Mesodermal cell (in vitro differentiated cells): ENCODE data around the gene UBE2E2. TPM values are rescaled to one million over a fixed set of nuclear protein-coding genes. Genes with fewer than 3 reads are reported as not detected.

Source experiments
- H3K27ac ChIP-seq: 2 replicates; pipeline ENCODE4 v1.7.0; 2013; ENCODE audit warnings: mild to moderate bottlenecking, low read depth, low read length, moderate library complexity; ENCODE audit not compliant: severe bottlenecking
- H3K36me3 ChIP-seq: 2 replicates; pipeline ENCODE4 v1.7.1; 2013; ENCODE audit warnings: mild to moderate bottlenecking, low read length, moderate library complexity; ENCODE audit not compliant: control insufficient read depth, insufficient read depth
- H3K4me1 ChIP-seq: one replicate; pipeline ENCODE4 v1.7.1; 2013; ENCODE audit warnings: mild to moderate bottlenecking, low read length; ENCODE audit not compliant: insufficient read depth, control insufficient read depth, poor library complexity, severe bottlenecking
- H3K4me3 ChIP-seq: 2 replicates; pipeline ENCODE4 v1.7.0; 2013; ENCODE audit warnings: low read length, control low read depth, mild to moderate bottlenecking; ENCODE audit not compliant: insufficient read depth, poor library complexity, severe bottlenecking; ENCODE audit errors: extremely low read depth
- H3K9me3 ChIP-seq: 2 replicates; pipeline ENCODE4 v1.7.1; 2013; ENCODE audit warnings: mild to moderate bottlenecking, low read length, moderate library complexity; ENCODE audit not compliant: control insufficient read depth
- WGBS, 2 experiments: methylation state at CpG; one replicate each; pipeline ENCODE4 v1.1.5; 2013; ENCODE audit warnings: missing lambda C conversion rate in 2 of 2; ENCODE audit not compliant: insufficient coverage in 2 of 2; 5-methylcytosine and 5-hydroxymethylcytosine counted together
- polyA plus RNA-seq, 2 experiments: library from polyadenylated mRNA; stranded (reverse); fragments of 50-300 nt; gene quantifications; one replicate each; pipeline ENCODE4 v1.2.3, GENCODE V29; 2013

UBE2E2 gene
- 50.0 TPM for polyA plus RNA-seq (2013, experiment 1 of 2)
- polyA plus RNA-seq (2013, experiment 2 of 2), result 46.7 TPM

DNA sequence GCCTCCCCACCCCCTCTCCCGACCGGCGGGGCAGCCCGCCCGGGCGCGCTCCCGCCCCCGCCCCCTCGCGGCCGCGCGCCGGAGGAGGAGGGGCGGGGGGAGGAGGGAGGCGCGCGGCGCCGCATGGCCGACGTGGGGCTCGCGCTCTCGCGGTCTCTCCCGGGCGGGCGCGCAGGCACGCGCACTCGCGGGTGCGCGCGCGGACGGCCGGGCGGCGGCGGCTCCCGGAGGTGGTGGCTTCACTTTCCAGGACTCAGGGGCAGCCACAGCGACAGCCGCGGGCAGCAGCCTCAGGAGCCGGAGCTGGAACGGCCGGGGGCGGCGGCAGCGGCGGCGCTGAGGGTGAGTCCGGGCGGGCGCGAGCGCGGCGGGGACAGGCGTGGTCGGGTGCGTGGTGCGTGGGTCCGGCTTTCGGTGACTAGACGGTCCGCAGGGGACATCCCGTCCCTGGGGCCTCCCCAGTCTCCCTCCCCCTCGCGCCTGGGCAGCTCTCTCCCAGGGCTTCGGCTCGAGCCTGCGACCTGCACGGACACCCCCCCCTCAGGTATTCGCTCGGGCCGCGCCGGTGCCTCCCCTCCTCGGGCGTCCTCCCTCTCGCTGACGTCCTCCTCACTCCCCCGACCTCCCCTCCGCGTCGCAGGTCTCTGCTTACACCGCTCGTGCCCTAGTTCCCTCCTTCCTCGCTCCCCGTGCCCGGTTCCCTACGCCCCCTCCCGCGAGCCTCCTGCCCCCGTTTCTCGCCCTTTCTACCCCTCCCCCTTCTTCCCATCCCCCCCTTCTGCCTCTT lies at the start of gene UBE2E2:
Gene UBE2E2, plus strand, starts transcription at position 407 of the 787 bp plus-strand sequence.
- Histone ChIP-seq H3K27ac (peak within 1 kb of the TSS; percentile 53), H3K36me3 (no peaks in the 10 kb centered on the region), H3K9me3 (no peaks in the 10 kb centered on the region), H3K4me1 (no peaks in the 10 kb centered on the region), H3K4me3 (peak within 1 kb of the TSS; percentile 81)
- 0 to 1% methylated on average over 41 to 49 of the region's 101 CpGs for WGBS, 2 experiments

DNA sequence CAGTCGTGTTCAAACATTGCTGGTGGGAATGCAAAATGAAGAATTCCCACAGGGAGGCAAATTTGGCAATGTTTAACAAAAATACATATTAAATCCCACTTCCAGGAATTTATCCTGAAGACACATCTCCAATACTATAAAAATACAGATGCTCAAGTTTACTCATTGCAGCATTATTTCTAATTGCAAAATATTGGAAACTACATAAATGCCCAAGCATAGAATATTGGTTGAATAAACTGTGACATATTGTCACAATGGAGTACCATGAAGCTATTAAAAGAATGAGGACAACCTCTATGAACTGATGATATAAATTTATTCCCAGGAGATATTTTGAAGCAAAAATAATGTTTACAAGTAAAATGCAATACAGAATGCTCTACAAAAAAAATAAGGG lies 49.7 kb upstream of the UBE2E2 start:
- Histone ChIP-seq H3K4me1 (no peaks in the 10 kb centered on the region), H3K9me3 (peaks cover 5% of the 10 kb centered on the region), H3K27ac (no peak overlapping the region), H3K4me3 (no peak overlapping the region), H3K36me3 (no peaks in the 10 kb centered on the region)
- no CpG with 5 or more reads among the region's 1 CpG for WGBS, 2 experiments

DNA sequence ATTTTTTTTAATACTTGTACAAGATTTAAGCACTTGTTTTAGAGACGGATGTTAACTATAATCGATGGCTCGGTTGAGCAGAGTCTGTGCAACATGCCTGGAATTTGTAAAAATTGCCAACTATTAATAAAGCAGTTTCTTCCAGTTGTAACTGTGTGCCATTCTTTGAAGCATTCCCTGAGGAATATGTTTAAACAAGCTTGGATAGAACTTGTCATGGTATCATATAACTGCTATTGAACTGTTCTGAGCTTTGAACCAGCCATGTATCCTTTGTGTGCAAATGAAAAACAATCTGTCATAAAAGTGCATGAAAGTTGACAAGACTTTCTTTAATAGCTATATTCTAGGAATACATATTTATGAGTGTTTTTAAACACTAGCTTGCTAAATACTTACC lies 45.8 kb upstream of the UBE2E2 start:
- peaks cover 5% of the 10 kb centered on the region for H3K9me3 ChIP-seq
- no peak overlapping the region for H3K4me3 ChIP-seq
- H3K4me1 ChIP-seq, result no peaks in the 10 kb centered on the region
- H3K36me3 ChIP-seq, result no peaks in the 10 kb centered on the region
- H3K27ac ChIP-seq, result no peak overlapping the region
- 100% methylated on average over 3 of the region's 3 CpGs; no CpG with 5 or more reads in 1 of the 2 experiments for WGBS, 2 experiments

DNA sequence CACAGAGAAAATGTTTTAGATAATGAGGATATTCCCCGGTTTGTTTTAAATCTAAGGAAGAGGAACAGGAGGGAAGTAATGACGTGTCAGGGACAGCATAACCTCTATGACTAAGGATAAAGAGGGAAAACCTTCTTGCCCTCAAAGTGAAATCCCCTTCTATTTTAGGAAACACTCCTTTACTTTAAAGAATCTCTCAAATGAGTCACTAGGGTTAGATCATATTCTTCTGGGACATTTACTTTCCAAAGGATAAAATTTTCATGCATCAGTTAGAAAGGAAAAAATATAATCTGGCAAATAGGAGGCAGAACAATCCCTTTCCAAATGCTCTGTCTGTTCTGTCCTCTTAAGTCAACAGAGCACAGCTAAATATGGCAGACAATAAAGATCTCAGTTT lies 43.2 kb upstream of the UBE2E2 start:
- H3K27ac ChIP-seq, result no peak overlapping the region
- no peaks in the 10 kb centered on the region for H3K36me3 ChIP-seq
- peaks cover 2% of the 10 kb centered on the region for H3K9me3 ChIP-seq
- WGBS, 2 experiments, result no CpG with 5 or more reads among the region's 2 CpGs
- no peaks in the 10 kb centered on the region for H3K4me1 ChIP-seq
- H3K4me3 ChIP-seq, result no peak overlapping the region

DNA sequence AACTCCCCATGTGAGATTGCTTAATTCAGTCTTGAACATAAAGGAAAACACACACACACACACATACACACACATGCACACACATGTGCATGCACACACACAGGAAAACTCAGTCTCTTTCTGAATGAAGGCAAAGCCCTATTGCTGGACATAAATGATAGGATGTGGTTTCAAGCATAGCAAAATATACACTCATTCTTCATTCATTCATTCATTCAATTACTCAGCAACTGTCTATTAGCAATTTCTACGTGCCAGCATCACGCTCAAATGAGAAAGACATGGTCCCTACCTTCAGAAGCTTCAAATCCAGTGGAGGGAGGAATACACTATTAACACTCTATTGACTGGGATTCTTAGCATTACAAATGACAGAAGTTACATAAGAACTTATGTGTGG lies 41.8 kb upstream of the UBE2E2 start:
- no peaks in the 10 kb centered on the region for H3K4me1 ChIP-seq
- no peaks in the 10 kb centered on the region for H3K9me3 ChIP-seq
- no peaks in the 10 kb centered on the region for H3K36me3 ChIP-seq
- no peak overlapping the region for H3K4me3 ChIP-seq
- no peak overlapping the region for H3K27ac ChIP-seq
- 100% methylated on average over 1 of the region's 2 CpGs; no CpG with 5 or more reads in 1 of the 2 experiments for WGBS, 2 experiments

DNA sequence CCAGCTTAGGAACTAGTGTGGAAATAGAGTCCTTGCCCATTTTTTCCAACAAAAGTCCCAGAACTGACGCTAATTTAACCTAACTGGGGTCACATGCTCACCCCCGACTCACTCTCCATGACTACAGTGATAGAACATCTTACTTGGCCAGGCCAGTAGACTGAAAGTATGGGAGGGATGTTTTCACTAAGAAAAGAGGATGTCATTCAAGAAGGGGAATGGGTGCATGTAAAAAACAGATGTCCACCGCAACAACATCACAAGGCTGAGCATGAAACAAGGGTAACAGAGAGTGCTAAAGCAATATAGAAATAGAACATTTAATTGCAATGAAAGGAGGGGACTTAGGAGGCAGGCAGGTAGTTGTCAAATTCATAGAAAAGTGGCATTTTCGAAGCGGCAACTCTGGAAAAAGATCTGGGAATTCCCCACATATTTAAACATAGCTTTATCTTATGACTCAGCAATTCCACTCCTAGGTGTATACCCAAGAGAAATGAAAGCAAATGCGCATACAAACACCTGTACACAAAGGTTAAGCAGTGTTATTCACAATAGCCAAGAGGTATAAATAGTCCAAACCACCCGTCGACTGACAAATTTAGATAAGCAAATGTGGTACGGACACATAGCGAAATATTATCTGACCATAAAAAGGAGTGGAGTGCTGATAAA lies 41.1 kb upstream of the UBE2E2 start:
- H3K27ac ChIP-seq, result no peak overlapping the region
- no peaks in the 10 kb centered on the region for H3K4me1 ChIP-seq
- no peak overlapping the region for H3K4me3 ChIP-seq
- no peaks in the 10 kb centered on the region for H3K9me3 ChIP-seq
- no peaks in the 10 kb centered on the region for H3K36me3 ChIP-seq
- 89 to 92% methylated on average over 3 to 5 of the region's 10 CpGs for WGBS, 2 experiments

DNA sequence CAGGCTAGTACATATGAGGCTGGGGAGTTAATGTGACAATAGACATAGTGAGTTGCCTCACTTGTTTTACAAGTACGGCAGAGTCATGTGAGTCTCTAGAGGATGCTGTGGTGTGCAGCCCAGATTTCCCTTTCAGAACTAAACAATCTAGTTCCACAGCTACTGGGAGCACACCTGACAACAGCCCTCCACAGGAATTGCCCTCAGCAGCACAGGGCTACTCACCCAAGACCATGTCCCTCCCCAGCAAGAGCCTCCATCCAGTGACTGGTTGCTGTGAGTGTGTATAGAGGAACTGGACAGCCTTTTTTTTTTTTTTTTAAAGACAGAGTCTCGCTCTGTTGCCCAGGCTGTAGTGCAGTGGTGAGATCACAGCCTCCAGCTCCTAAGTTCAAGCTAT lies 40.2 kb upstream of the UBE2E2 start:
- no peaks in the 10 kb centered on the region for H3K36me3 ChIP-seq
- no peak overlapping the region for H3K4me3 ChIP-seq
- H3K27ac ChIP-seq, result no peak overlapping the region
- H3K9me3 ChIP-seq, result no peaks in the 10 kb centered on the region
- WGBS, 2 experiments, result 86% methylated on average over 1 of the region's 2 CpGs; no CpG with 5 or more reads in 1 of the 2 experiments
- no peaks in the 10 kb centered on the region for H3K4me1 ChIP-seq

DNA sequence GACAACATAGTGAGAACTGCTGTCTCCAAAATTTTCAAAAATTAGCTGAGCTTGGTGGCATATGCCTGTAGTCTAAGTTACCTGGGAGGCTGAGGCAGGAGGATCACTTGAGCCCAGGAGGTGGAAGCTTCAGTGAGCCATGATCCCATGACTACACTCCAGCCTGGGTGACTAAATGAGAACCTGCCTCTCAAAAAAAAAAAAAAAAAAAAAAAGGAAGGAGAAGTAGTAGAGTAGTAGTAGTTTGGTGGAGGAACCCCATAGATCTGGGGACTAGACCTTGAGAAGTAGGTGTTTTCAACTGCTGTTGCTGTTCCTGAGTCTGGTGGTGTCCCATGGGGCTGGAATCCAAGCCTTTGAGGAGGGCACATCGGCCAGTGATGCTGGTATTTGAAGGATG lies 38.4 kb upstream of the UBE2E2 start:
- H3K4me3 ChIP-seq, result no peak overlapping the region
- H3K36me3 ChIP-seq, result no peaks in the 10 kb centered on the region
- 100% methylated on average over 1 of the region's 1 CpG; no CpG with 5 or more reads in 1 of the 2 experiments for WGBS, 2 experiments
- H3K27ac ChIP-seq, result no peak overlapping the region
- no peaks in the 10 kb centered on the region for H3K4me1 ChIP-seq
- no peaks in the 10 kb centered on the region for H3K9me3 ChIP-seq

DNA sequence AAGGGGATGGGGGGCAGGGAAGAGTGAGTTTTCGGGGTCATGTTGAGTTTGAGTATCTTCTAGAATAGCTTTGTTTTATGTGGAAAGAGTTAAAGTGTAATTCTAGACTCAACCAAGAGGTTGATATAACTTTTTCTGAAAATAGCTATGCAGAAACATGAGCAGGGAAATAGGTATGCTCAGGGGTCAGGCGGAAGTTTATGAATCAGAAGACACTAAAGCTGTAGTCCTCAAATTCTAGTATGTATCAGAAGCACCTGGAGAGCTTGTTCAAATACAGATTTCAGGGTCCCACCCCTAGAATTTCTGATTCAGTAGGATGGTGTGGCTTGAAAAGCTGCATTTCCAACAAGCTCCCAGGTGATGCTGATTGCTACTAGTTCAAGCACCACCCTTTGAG lies 37.6 kb upstream of the UBE2E2 start:
- H3K4me3 ChIP-seq, result no peak overlapping the region
- 81 to 100% methylated on average over 1 to 2 of the region's 2 CpGs for WGBS, 2 experiments
- H3K27ac ChIP-seq, result no peak overlapping the region
- no peaks in the 10 kb centered on the region for H3K36me3 ChIP-seq
- no peaks in the 10 kb centered on the region for H3K9me3 ChIP-seq
- no peaks in the 10 kb centered on the region for H3K4me1 ChIP-seq

DNA sequence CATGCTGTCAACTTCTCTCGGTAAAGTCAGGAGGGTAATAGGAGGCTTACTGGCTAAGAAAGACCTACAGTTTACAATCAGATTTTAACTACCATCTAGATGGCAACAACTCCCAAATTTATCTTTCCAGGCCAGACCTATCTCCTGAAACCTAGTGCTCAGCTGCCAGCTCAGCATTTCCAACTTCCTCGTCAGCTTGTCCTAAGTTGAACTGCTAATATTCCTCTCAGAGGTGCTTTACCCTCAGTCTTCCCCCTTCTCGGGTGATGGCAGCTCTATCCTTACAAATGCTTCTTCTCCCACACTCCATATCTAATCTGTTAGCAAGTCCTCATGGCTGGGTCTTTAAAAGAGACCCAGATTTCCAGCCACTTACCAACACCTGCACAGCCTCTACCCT lies 36.9 kb upstream of the UBE2E2 start:
- Histone ChIP-seq H3K9me3 (no peaks in the 10 kb centered on the region), H3K4me1 (no peaks in the 10 kb centered on the region), H3K27ac (no peak overlapping the region), H3K4me3 (no peak overlapping the region), H3K36me3 (no peaks in the 10 kb centered on the region)
- WGBS, 2 experiments, result 83 to 94% methylated on average over 2 of the region's 3 CpGs

DNA sequence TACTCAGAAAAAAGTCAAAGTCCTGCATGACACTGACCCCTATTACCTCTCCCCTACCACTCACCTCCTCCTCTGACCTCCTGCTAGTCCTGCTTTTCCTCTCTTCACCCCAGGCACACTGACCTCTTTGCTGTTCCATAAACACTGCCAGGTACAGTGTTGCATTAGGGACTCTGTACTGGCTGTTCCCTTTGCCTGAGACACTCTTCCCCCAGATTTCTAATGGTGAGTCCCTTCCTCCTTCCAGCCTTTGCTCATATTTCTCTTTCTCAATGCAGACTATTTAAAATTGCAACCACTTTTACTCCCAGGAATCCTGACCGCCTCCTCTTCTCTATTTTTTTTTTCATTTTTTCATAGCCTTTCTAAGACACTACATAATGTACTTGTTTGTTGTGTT lies 36.3 kb upstream of the UBE2E2 start:
- no peak overlapping the region for H3K4me3 ChIP-seq
- H3K27ac ChIP-seq, result no peak overlapping the region
- H3K9me3 ChIP-seq, result no peaks in the 10 kb centered on the region
- no peaks in the 10 kb centered on the region for H3K36me3 ChIP-seq
- H3K4me1 ChIP-seq, result no peaks in the 10 kb centered on the region
- WGBS, 2 experiments, result no CpG with 5 or more reads among the region's 1 CpG
